PC-3 (cell line): Measurements from ENCODE around the gene RBM6. TPM values are rescaled to one million over a fixed set of nuclear protein-coding genes. Genes with fewer than 3 reads are reported as not detected.
"Not testable (repeated sequence)": the region's sequence is repeated elsewhere in the genome, so short reads cannot be mapped to it uniquely, and the experiment has no call there.

Source experiments
- ATAC-seq: fragments of 200-7000 bp; cut with Tn5 transposase; 2 replicates; pipeline ENCODE4 v1.9.1; 2020; ENCODE audit warnings: mild to moderate bottlenecking, moderate library complexity
- BruUV-seq: library from RNA; stranded (reverse); fragments of 400-500 nt; replicated peaks from 2 replicates; lab custom pipeline; 2021; lab: Mats Ljungman, UMichigan
- CTCF ChIA-PET: fragments of 300-600 bp; sonication (Branson Sonifier 250); formaldehyde crosslinking; loops from one replicate; lab custom pipeline; 2022; ENCODE audit warnings: antibody characterized with exemption; lab: Charles Lee
- POLR2A ChIA-PET: fragments of 300-600 bp; sonication (Branson Sonifier 250); formaldehyde crosslinking; loops from one replicate; lab custom pipeline; 2022; ENCODE audit warnings: antibody characterized with exemption; ENCODE audit not compliant: unreplicated experiment; lab: Charles Lee
- DNase-seq: peaks from one replicate; pipeline ENCODE4 v3.0.0-alpha.2; 2015
- H2AFZ ChIP-seq: fragments of 300-600 bp; sonication (generic); 2 replicates; pipeline ENCODE4 v1.6.0; 2016; ENCODE audit warnings: antibody characterized with exemption, low read length
- H3F3A ChIP-seq: fragments of 300-600 bp; sonication (generic); one replicate; pipeline ENCODE4 v1.6.0; 2017; ENCODE audit warnings: antibody characterized with exemption, low read length, control low read depth, mild to moderate bottlenecking; ENCODE audit not compliant: unreplicated experiment
- H3K27ac ChIP-seq: fragments of 300-600 bp; sonication (generic); 2 replicates; pipeline ENCODE4 v1.5.1; 2016; ENCODE audit warnings: mild to moderate bottlenecking, low read length
- H3K27me3 ChIP-seq: fragments of 300-600 bp; sonication (generic); 2 replicates; pipeline ENCODE4 v1.6.1; 2016; ENCODE audit warnings: low read length, mixed read lengths
- H3K36me3 ChIP-seq: fragments of 300-600 bp; sonication (generic); 2 replicates; pipeline ENCODE4 v1.6.1; 2016; ENCODE audit warnings: low read depth, mixed run types, low read length, mixed read lengths
- H3K4me1 ChIP-seq: fragments of 300-600 bp; sonication (generic); 2 replicates; pipeline ENCODE4 v1.5.1; 2016; ENCODE audit warnings: low read length; ENCODE audit not compliant: insufficient read depth
- H3K4me2 ChIP-seq: fragments of 300-600 bp; sonication (generic); 2 replicates; pipeline ENCODE4 v1.6.0; 2016; ENCODE audit warnings: low read length
- H3K4me3 ChIP-seq: fragments of 300-600 bp; sonication (generic); 2 replicates; pipeline ENCODE4 v1.5.1; 2016; ENCODE audit warnings: mild to moderate bottlenecking, low read length, mixed read lengths
- H3K79me2 ChIP-seq: fragments of 300-600 bp; sonication (generic); 2 replicates; pipeline ENCODE4 v1.6.1; 2017; ENCODE audit warnings: low read length, mixed read lengths
- H3K9ac ChIP-seq: fragments of 300-600 bp; sonication (generic); 2 replicates; pipeline ENCODE4 v1.6.0; 2016; ENCODE audit warnings: mild to moderate bottlenecking, low read length
- H3K9me2 ChIP-seq: fragments of 300-600 bp; sonication (generic); replicated peaks from 2 replicates; pipeline ENCODE4 v1.6.1; 2016; ENCODE audit warnings: mixed run types, low read length, mixed read lengths
- H3K9me3 ChIP-seq: fragments of 300-600 bp; sonication (generic); 2 replicates; pipeline ENCODE4 v1.6.1; 2016; ENCODE audit warnings: low read length, mixed read lengths
- H4K20me1 ChIP-seq: fragments of 300-600 bp; sonication (generic); 2 replicates; pipeline ENCODE4 v1.6.1; 2016; ENCODE audit warnings: low read length, mixed read lengths
- EZH2 ChIP-seq: fragments of 300-600 bp; sonication (generic); IDR thresholded peaks from one replicate; pipeline ENCODE4 v1.6.1; 2017; ENCODE audit warnings: antibody characterized with exemption, mild to moderate bottlenecking, low read length; ENCODE audit not compliant: unreplicated experiment
- EZH2phosphoT487 ChIP-seq: fragments of 300-600 bp; sonication (generic); IDR thresholded peaks from 2 replicates; pipeline ENCODE4 v1.6.1; 2018; ENCODE audit warnings: mild to moderate bottlenecking, antibody characterized with exemption, low read length, borderline replicate concordance
- intact Hi-C: fragments of 100-400 bp; cut with micrococcal nuclease; formaldehyde crosslinking; loops from 2 replicates; pipeline ENCODE4 v1.9.0; 2023
- total RNA-seq: library from RNA; depleted of rRNA; stranded (reverse); fragments of >200 nt; gene quantifications from 2 replicates; pipeline ENCODE4 v1.2.3, GENCODE V29; 2014
- TF ChIP-seq, protein P1 (sequence below): fragments of 300-600 bp; sonication (generic); conservative IDR thresholded peaks from 2 replicates; pipeline ENCODE4 v1.5.1; 2017; ENCODE audit warnings: antibody characterized with exemption, low read depth, mild to moderate bottlenecking, low read length

RBM6 gene
- total RNA-seq, 1 experiment from 2014 or later = 64.6 TPM

DNA sequence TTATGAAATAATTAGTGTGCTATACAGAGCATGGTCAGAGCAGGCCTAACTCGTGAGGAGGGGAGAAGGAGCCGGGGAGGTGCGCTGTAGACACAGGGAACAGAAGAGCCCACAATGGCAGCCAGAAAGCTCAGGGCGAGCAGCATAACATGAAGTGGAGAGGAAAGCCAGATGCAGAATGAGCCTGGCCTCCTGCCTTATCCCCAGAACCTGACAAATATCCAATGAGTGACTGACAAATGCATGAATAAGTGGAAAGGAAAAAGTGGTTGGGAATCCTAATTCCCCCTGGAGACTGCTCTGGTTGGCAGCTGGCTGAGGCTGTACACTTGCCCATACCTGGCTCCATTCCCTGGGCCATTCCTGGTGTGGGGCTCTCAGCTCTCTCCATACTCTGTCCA, 27.1 kb upstream of the RBM6 start:
- H3K9me2 ChIP-seq = no peaks in the 10 kb centered on the region
- H3K9me3 ChIP-seq = no peaks in the 10 kb centered on the region
- H3K4me2 ChIP-seq = no peak overlapping the region
- intact Hi-C loops = no loop called here
- H2AFZ ChIP-seq = no peak overlapping the region
- DNase-seq (no peak), ATAC-seq (no peak)
- H3K79me2 ChIP-seq = 0 out of 2 replicates have a peak, but pooled peaks cover 6% of the 10 kb centered on the region
- H3K36me3 ChIP-seq = peaks cover 8% of the 10 kb centered on the region
- no peaks in the 10 kb centered on the region for H3F3A ChIP-seq
- POLR2A ChIA-PET = no interaction called here
- no peak overlapping the region for H3K4me3 ChIP-seq
- H4K20me1 ChIP-seq = no peaks in the 10 kb centered on the region
- CTCF ChIA-PET = no interaction called here
- no peaks in the 10 kb centered on the region for H3K27me3 ChIP-seq
- TF ChIP-seq EZH2 (no peak), EZH2phosphoT487 (no peak)
- TF ChIP-seq, protein P1, sequence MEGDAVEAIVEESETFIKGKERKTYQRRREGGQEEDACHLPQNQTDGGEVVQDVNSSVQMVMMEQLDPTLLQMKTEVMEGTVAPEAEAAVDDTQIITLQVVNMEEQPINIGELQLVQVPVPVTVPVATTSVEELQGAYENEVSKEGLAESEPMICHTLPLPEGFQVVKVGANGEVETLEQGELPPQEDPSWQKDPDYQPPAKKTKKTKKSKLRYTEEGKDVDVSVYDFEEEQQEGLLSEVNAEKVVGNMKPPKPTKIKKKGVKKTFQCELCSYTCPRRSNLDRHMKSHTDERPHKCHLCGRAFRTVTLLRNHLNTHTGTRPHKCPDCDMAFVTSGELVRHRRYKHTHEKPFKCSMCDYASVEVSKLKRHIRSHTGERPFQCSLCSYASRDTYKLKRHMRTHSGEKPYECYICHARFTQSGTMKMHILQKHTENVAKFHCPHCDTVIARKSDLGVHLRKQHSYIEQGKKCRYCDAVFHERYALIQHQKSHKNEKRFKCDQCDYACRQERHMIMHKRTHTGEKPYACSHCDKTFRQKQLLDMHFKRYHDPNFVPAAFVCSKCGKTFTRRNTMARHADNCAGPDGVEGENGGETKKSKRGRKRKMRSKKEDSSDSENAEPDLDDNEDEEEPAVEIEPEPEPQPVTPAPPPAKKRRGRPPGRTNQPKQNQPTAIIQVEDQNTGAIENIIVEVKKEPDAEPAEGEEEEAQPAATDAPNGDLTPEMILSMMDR = no peak
- no peak overlapping the region for H3K9ac ChIP-seq
- no TSS peak for BruUV-seq
- no peak overlapping the region for H3K27ac ChIP-seq
- no peaks in the 10 kb centered on the region for H3K4me1 ChIP-seq

DNA sequence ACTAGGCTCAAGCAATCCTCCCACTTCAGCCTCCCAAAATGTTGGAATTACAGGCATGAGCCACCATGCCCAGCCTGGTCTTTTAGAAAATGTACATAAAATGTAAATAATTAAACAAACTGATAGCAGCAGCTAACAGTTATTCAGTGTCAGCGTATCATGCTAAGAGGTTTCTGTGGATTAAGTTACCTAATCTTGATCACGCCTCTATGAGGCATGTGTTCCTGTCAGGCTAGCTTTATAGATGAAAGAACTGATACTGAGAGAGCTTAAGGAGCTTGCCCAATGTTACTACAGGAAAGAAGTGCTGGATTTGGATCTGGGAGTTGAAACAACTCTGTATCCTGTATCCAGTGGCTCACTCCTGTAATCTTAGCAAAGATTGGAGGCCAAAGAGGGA, 25.0 kb upstream of the RBM6 start:
- peaks cover 8% of the 10 kb centered on the region; the same call in 1 of the 2 replicates for H3K79me2 ChIP-seq
- no peak overlapping the region for H3K4me3 ChIP-seq
- H3K4me2 ChIP-seq = no peak overlapping the region
- H3F3A ChIP-seq = no peaks in the 10 kb centered on the region
- H3K27me3 ChIP-seq = no peaks in the 10 kb centered on the region
- no TSS peak for BruUV-seq
- DNase-seq (no peak), ATAC-seq (peak; percentile 22; the same call in 1 of the 2 replicates)
- no peak overlapping the region for H2AFZ ChIP-seq
- H3K9me3 ChIP-seq = no peaks in the 10 kb centered on the region
- no peaks in the 10 kb centered on the region for H4K20me1 ChIP-seq
- H3K36me3 ChIP-seq = peaks cover 8% of the 10 kb centered on the region
- TF ChIP-seq EZH2 = no peak
- no peak for TF ChIP-seq EZH2phosphoT487
- TF ChIP-seq, protein P1 = no peak
- CTCF ChIA-PET = no interaction called here
- H3K4me1 ChIP-seq = no peaks in the 10 kb centered on the region
- H3K9ac ChIP-seq = no peak overlapping the region
- no peak overlapping the region for H3K27ac ChIP-seq
- H3K9me2 ChIP-seq = no peaks in the 10 kb centered on the region
- POLR2A ChIA-PET = no interaction called here
- intact Hi-C loops = no loop called here

DNA sequence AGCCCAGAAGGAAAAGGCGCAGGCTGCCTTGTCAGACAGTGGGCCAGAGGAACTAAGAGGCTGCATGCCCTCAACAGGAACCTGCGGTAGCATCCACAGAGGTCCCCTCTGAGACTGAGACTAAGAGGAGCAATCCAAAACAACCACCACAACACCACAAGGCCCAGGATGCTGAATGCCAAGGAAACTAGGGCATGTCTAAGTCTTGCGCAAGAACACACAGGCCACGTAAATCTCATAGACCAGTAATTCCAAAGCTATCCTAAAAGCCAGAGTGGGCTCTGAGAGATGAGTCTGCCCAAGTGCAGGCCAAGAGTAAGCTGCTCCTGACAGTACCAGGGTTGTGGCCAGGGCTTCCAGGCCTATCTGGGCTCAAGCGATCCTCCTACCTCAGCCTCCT, 23.3 kb upstream of the RBM6 start:
- DNase-seq (no peak), ATAC-seq (no peak)
- no peak overlapping the region for H2AFZ ChIP-seq
- no peaks in the 10 kb centered on the region for H3K4me1 ChIP-seq
- ChIA-PET POLR2A (no interaction called here), CTCF (no interaction called here)
- H4K20me1 ChIP-seq = no peaks in the 10 kb centered on the region
- intact Hi-C loops = no loop called here
- no peaks in the 10 kb centered on the region for H3K9me2 ChIP-seq
- no peak overlapping the region for H3K4me3 ChIP-seq
- H3K9me3 ChIP-seq = no peaks in the 10 kb centered on the region
- no peak overlapping the region for H3K27ac ChIP-seq
- BruUV-seq = no TSS peak
- H3F3A ChIP-seq = no peaks in the 10 kb centered on the region
- no peak overlapping the region for H3K9ac ChIP-seq
- H3K79me2 ChIP-seq = peaks cover 8% of the 10 kb centered on the region; the same call in 1 of the 2 replicates
- TF ChIP-seq, protein P1 = no peak
- no peak for TF ChIP-seq EZH2
- no peak for TF ChIP-seq EZH2phosphoT487
- no peak overlapping the region for H3K4me2 ChIP-seq
- H3K36me3 ChIP-seq = peaks cover 2% of the 10 kb centered on the region
- H3K27me3 ChIP-seq = no peaks in the 10 kb centered on the region

DNA sequence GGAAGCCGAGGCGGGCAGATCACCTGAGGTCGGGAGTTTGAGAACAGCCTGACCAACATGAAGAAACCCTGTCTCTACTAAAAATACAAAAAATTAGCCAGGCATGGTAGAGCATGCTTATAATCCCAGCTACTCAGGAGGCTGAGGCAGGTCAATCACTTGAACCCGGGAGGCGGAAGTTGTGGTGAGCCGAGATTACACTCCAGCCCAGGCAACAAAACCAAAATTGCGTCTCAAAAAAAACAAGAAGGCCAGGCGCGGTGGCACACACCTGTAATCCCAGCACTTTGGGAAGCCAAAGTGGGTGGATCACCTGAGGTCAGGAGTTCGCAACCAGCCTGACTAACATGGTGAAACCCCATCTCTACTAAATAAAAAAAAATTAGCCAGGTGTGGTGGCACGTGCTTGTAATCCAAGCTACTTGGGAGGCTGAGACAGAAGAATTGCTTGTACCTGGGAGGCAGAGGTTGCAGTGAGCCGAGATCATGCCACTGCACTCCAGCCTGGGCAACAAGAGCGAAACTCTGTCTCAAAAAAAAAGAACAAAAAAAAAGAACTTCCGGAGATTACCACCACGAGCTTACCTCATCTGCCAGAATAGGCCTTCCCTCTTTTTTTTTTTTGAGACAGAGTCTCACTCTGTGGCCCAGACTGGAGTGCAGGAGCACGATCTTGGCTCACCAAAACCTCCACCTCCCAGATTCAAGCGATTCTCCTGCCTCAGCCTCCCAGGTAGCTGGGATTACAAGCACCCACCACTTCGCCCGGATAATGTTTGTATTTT, 22.0 kb upstream of the RBM6 start:
- intact Hi-C loops, DNase-seq, ATAC-seq, POLR2A ChIA-PET, H3K27ac ChIP-seq, H4K20me1 ChIP-seq, H3F3A ChIP-seq, H2AFZ ChIP-seq, H3K36me3 ChIP-seq, H3K9me2 ChIP-seq, H3K4me2 ChIP-seq, H3K9me3 ChIP-seq, H3K4me3 ChIP-seq, H3K27me3 ChIP-seq, H3K4me1 ChIP-seq, H3K9ac ChIP-seq, CTCF ChIA-PET, BruUV-seq, H3K79me2 ChIP-seq: not testable (repeated sequence)
